GM19239 (cell line): ENCODE measurements around the gene HOTAIR.

Experiments
- DNase-seq: peaks from one replicate; pipeline ENCODE4 v3.0.0; 2011; ENCODE audit warnings: low spot score; ENCODE audit not compliant: insufficient read length
- FAIRE-seq: peaks from 2 replicates; lab custom pipeline; 2011; peaks lifted over from hg19 to GRCh38; lab: Jason Lieb, UNC

HOTAIR gene

GRCh38 chr12:54011665-54012532 lies 37.1 kb upstream of the HOTAIR start:
- FAIRE-seq: no peak

GRCh38 chr12:54010972-54011664 lies 36.4 kb upstream of the HOTAIR start:
- DNase-seq (no peak), FAIRE-seq (no peak)

More at GRCh38 chr12:54011665-54012532, 37.1 kb upstream of the HOTAIR start:
- DNase-seq: no peak

- DNase-seq: no peak
Observed at GRCh38 chr12:54010053-54010971, 35.6 kb upstream of the HOTAIR start.

GRCh38 chr12:54009171-54010052 lies 34.7 kb upstream of the HOTAIR start:
- DNase-seq (no peak), FAIRE-seq (no peak)

More at GRCh38 chr12:54010053-54010971, 35.6 kb upstream of the HOTAIR start:
- no peak for FAIRE-seq

- DNase-seq (no peak), FAIRE-seq (no peak)
Observed at GRCh38 chr12:54008260-54008552, 33.5 kb upstream of the HOTAIR start.

GRCh38 chr12:54007538-54008259 lies 32.9 kb upstream of the HOTAIR start:
- DNase-seq (no peak), FAIRE-seq (no peak)

GRCh38 chr12:54006559-54007220 lies 31.9 kb upstream of the HOTAIR start:
- FAIRE-seq (no peak), DNase-seq (no peak)

GRCh38 chr12:54005853-54006558 lies 31.3 kb upstream of the HOTAIR start:
- DNase-seq: peak; percentile 90
- peak; percentile 91 for FAIRE-seq

GRCh38 chr12:54005531-54005852 lies 30.7 kb upstream of the HOTAIR start:
- DNase-seq (no peak), FAIRE-seq (no peak)

- FAIRE-seq (no peak), DNase-seq (no peak)
Observed at GRCh38 chr12:54004841-54005530, 30.2 kb upstream of the HOTAIR start.

- DNase-seq (no peak), FAIRE-seq (no peak)
Observed at GRCh38 chr12:54004063-54004840, 29.5 kb upstream of the HOTAIR start.

GRCh38 chr12:54003625-54004024 lies 28.9 kb upstream of the HOTAIR start:
- FAIRE-seq: no peak

GRCh38 chr12:54002915-54003389 lies 28.2 kb upstream of the HOTAIR start:
- no peak for FAIRE-seq

More at GRCh38 chr12:54003625-54004024, 28.9 kb upstream of the HOTAIR start:
- DNase-seq: no peak

GRCh38 chr12:54002278-54002914 lies 27.6 kb upstream of the HOTAIR start:
- DNase-seq (no peak), FAIRE-seq (no peak)

More at GRCh38 chr12:54002915-54003389, 28.2 kb upstream of the HOTAIR start:
- DNase-seq: no peak

- no peak for DNase-seq
- FAIRE-seq: no peak
Observed at GRCh38 chr12:54001283-54002187, 26.8 kb upstream of the HOTAIR start.
